HepG2 (cell line): ENCODE measurements around the gene ELAVL4. TPM values are rescaled to one million over a fixed set of nuclear protein-coding genes. Genes with fewer than 3 reads are reported as not detected.
A peak's percentile ranks its signal among the peaks of the same experiment; 100 is the strongest.

Experiments
- CHD2 ChIP-seq: IDR thresholded peaks from 2 replicates; pipeline ENCODE4 v1.6.1; 2011; ENCODE audit warnings: low read depth, low read length, improper control_type of control experiment
- CREB1 ChIP-seq, 2 experiments: fragments of 450-650 bp in 1 of 2; IDR thresholded peaks; 2 replicates each; pipeline ENCODE4 v1.6.1; 2016 to 2017; ENCODE audit warnings: control low read depth in 1 of 2, mild to moderate bottlenecking in 1 of 2, missing compliant biosample characterization in 1 of 2, missing genetic modification characterization in 1 of 2
- EP300 ChIP-seq, 3 experiments: sonication (generic) in 1 of 3; formaldehyde crosslinking in 1 of 3; IDR thresholded peaks; 2 replicates each; pipeline versions ENCODE4 v1.5.1 to v1.6.1; 2011 to 2020; ENCODE audit warnings: low read depth in 2 of 3, low read length in 2 of 3, borderline replicate concordance in 1 of 3, improper control_type of control experiment in 1 of 3, mild to moderate bottlenecking in 1 of 3, missing genetic modification reagents in 1 of 3, moderate library complexity in 1 of 3
- ETV5 ChIP-seq: IDR thresholded peaks from 2 replicates; pipeline ENCODE4 v1.6.1; 2018; ENCODE audit warnings: missing biosample characterization, missing genetic modification reagents, inconsistent platforms, borderline replicate concordance
- GATAD2A ChIP-seq: IDR thresholded peaks from 2 replicates; pipeline ENCODE4 v1.6.1; 2016
- KDM6A ChIP-seq: IDR thresholded peaks from 2 replicates; pipeline ENCODE4 v1.6.1; 2016; ENCODE audit warnings: low read depth
- NR2F2 ChIP-seq: IDR thresholded peaks from 2 replicates; pipeline ENCODE4 v1.6.1; 2012; ENCODE audit warnings: low read depth, inconsistent platforms, borderline replicate concordance
- PAF1 ChIP-seq: IDR thresholded peaks from 2 replicates; pipeline ENCODE4 v1.6.1; 2016; ENCODE audit warnings: missing genetic modification reagents, missing compliant biosample characterization
- PHF21A ChIP-seq: sonication (generic); formaldehyde crosslinking; IDR thresholded peaks from 2 replicates; pipeline ENCODE4 v1.5.0; 2020; ENCODE audit warnings: mild to moderate bottlenecking, missing genetic modification reagents
- SOX13 ChIP-seq, 3 experiments: fragments of 450-650 bp in 1 of 3; sonication (generic) in 1 of 3; formaldehyde crosslinking in 1 of 3; IDR thresholded peaks in 2 of 3; conservative IDR thresholded peaks in 1 of 3; 2 replicates each; pipeline versions ENCODE4 v1.5.0 to v1.6.1; 2016 to 2020; ENCODE audit warnings: antibody characterized with exemption in 1 of 3, mild to moderate bottlenecking in 1 of 3, missing compliant biosample characterization in 1 of 3, missing genetic modification reagents in 1 of 3, moderate library complexity in 1 of 3
- ZNF12 ChIP-seq: sonication (generic); formaldehyde crosslinking; IDR thresholded peaks from 2 replicates; pipeline ENCODE4 v1.5.0; 2020; ENCODE audit warnings: missing genetic modification reagents
- ZNF431 ChIP-seq: sonication (generic); formaldehyde crosslinking; IDR thresholded peaks from 2 replicates; pipeline ENCODE4 v1.9.0; 2022; ENCODE audit warnings: missing genetic modification reagents, low read depth, mild to moderate bottlenecking, borderline replicate concordance
- ZNF572 ChIP-seq: sonication (generic); formaldehyde crosslinking; IDR thresholded peaks from 2 replicates; pipeline ENCODE4 v1.5.1; 2020; ENCODE audit warnings: mild to moderate bottlenecking, missing genetic modification reagents
- ZNF703 ChIP-seq: sonication (generic); formaldehyde crosslinking; IDR thresholded peaks from 2 replicates; pipeline ENCODE4 v1.5.1; 2020; ENCODE audit warnings: missing genetic modification reagents, mild to moderate bottlenecking, moderate library complexity, borderline replicate concordance
- polyA plus RNA-seq, 8 experiments: library from polyadenylated mRNA; depleted of rRNA in 3 of 8; stranded (reverse) in 7 of 8; unstranded in 1 of 8; fragments of >200 nt; fragmentation: Illumina TruSeq in 4 of 8; extraction: Trizol in 4 of 8; gene quantifications; 2 replicates each; pipeline versions ENCODE4 v1.2.1 to v1.2.3, GENCODE V29; 2011 to 2016; ENCODE audit warnings: low read depth in 4 of 8, missing spikeins in 1 of 8, mixed read lengths in 1 of 8; ENCODE audit not compliant: insufficient read depth in 1 of 8
- total RNA-seq, 5 experiments: library from RNA; depleted of rRNA; stranded (reverse); fragments of >200 nt; fragmentation: Illumina TruSeq; extraction: Trizol; gene quantifications; 2 replicates each; pipeline ENCODE4 v1.2.3, GENCODE V29; 2016; ENCODE audit warnings: low read depth in 1 of 5
- TF ChIP-seq, protein P1 (sequence below): sonication (generic); formaldehyde crosslinking; IDR thresholded peaks from 2 replicates; pipeline ENCODE4 v1.4.0; 2020; ENCODE audit warnings: missing genetic modification reagents, borderline replicate concordance
- TF ChIP-seq, protein P2 (sequence below): sonication (generic); formaldehyde crosslinking; IDR thresholded peaks from 2 replicates; pipeline ENCODE4 v1.4.0; 2020; ENCODE audit warnings: missing genetic modification reagents
- TF ChIP-seq, protein P3 (sequence below): sonication (generic); formaldehyde crosslinking; IDR thresholded peaks from 2 replicates; pipeline ENCODE4 v1.9.0; 2021; ENCODE audit warnings: missing genetic modification reagents, borderline replicate concordance
- TF ChIP-seq, protein P4 (sequence below): IDR thresholded peaks from 2 replicates; pipeline ENCODE4 v1.6.1; 2012; ENCODE audit warnings: low read depth, low read length, improper control_type of control experiment

ELAVL4 gene
- total and polyA plus RNA-seq, 2 of the 13 experiments (the other 11 are each of a cell fraction or from before 2014, with no cell fraction given) = not detected

- TF ChIP-seq, protein P1, sequence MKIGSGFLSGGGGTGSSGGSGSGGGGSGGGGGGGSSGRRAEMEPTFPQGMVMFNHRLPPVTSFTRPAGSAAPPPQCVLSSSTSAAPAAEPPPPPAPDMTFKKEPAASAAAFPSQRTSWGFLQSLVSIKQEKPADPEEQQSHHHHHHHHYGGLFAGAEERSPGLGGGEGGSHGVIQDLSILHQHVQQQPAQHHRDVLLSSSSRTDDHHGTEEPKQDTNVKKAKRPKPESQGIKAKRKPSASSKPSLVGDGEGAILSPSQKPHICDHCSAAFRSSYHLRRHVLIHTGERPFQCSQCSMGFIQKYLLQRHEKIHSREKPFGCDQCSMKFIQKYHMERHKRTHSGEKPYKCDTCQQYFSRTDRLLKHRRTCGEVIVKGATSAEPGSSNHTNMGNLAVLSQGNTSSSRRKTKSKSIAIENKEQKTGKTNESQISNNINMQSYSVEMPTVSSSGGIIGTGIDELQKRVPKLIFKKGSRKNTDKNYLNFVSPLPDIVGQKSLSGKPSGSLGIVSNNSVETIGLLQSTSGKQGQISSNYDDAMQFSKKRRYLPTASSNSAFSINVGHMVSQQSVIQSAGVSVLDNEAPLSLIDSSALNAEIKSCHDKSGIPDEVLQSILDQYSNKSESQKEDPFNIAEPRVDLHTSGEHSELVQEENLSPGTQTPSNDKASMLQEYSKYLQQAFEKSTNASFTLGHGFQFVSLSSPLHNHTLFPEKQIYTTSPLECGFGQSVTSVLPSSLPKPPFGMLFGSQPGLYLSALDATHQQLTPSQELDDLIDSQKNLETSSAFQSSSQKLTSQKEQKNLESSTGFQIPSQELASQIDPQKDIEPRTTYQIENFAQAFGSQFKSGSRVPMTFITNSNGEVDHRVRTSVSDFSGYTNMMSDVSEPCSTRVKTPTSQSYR = peak; percentile 88
- TF ChIP-seq CREB1 (IDR thresholded peaks at IDR 0.05) = no peak
- peak; percentile 35; the same call in 1 of the 2 replicates for TF ChIP-seq CREB1 (CRISPR knock-in tag; IDR thresholded peaks at IDR 0.05)
- TF ChIP-seq ZNF703 (CRISPR knock-in tag) = no peak
- peak; percentile 67; the same call in 1 of the 2 replicates for TF ChIP-seq PHF21A
- TF ChIP-seq KDM6A (CRISPR knock-in tag) = 0 out of 2 replicates have a peak, but pooled peaks have one; percentile 38
- no peak for TF ChIP-seq ZNF572 (CRISPR knock-in tag)
- TF ChIP-seq EP300 (IDR thresholded peaks at IDR 0.05; ENCODE audit: low read depth in 2 of 2, low read length in 2 of 2) = peak in 1 of 2 experiments; percentile 28; a peak in 1 of 4 replicates
- TF ChIP-seq EP300 (CRISPR knock-in tag; IDR thresholded peaks at IDR 0.05; ENCODE audit: borderline replicate concordance) = no peak
- peak; percentile 53; the same call in 1 of the 2 replicates for TF ChIP-seq ZNF12
- TF ChIP-seq, protein P2, sequence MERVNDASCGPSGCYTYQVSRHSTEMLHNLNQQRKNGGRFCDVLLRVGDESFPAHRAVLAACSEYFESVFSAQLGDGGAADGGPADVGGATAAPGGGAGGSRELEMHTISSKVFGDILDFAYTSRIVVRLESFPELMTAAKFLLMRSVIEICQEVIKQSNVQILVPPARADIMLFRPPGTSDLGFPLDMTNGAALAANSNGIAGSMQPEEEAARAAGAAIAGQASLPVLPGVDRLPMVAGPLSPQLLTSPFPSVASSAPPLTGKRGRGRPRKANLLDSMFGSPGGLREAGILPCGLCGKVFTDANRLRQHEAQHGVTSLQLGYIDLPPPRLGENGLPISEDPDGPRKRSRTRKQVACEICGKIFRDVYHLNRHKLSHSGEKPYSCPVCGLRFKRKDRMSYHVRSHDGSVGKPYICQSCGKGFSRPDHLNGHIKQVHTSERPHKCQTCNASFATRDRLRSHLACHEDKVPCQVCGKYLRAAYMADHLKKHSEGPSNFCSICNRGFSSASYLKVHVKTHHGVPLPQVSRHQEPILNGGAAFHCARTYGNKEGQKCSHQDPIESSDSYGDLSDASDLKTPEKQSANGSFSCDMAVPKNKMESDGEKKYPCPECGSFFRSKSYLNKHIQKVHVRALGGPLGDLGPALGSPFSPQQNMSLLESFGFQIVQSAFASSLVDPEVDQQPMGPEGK (CRISPR knock-in tag) = peak; percentile 58
- TF ChIP-seq PAF1 (CRISPR knock-in tag) = no peak
- peak; percentile 72 for TF ChIP-seq ETV5
- TF ChIP-seq, protein P3, sequence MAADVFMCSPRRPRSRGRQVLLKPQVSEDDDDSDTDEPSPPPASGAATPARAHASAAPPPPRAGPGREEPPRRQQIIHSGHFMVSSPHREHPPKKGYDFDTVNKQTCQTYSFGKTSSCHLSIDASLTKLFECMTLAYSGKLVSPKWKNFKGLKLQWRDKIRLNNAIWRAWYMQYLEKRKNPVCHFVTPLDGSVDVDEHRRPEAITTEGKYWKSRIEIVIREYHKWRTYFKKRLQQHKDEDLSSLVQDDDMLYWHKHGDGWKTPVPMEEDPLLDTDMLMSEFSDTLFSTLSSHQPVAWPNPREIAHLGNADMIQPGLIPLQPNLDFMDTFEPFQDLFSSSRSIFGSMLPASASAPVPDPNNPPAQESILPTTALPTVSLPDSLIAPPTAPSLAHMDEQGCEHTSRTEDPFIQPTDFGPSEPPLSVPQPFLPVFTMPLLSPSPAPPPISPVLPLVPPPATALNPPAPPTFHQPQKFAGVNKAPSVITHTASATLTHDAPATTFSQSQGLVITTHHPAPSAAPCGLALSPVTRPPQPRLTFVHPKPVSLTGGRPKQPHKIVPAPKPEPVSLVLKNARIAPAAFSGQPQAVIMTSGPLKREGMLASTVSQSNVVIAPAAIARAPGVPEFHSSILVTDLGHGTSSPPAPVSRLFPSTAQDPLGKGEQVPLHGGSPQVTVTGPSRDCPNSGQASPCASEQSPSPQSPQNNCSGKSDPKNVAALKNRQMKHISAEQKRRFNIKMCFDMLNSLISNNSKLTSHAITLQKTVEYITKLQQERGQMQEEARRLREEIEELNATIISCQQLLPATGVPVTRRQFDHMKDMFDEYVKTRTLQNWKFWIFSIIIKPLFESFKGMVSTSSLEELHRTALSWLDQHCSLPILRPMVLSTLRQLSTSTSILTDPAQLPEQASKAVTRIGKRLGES = no peak
- TF ChIP-seq SOX13 (IDR thresholded peaks at IDR 0.05) = no peak
- TF ChIP-seq SOX13 (CRISPR knock-in tag; conservative IDR thresholded peaks at IDR 0.05 in 1 of 2, IDR thresholded peaks at IDR 0.05 in 1 of 2) = 0 out of 4 replicates have a peak, but pooled peaks of 1 of the 2 experiments have one; percentile 8
- TF ChIP-seq NR2F2 = no peak
- TF ChIP-seq, protein P4, sequence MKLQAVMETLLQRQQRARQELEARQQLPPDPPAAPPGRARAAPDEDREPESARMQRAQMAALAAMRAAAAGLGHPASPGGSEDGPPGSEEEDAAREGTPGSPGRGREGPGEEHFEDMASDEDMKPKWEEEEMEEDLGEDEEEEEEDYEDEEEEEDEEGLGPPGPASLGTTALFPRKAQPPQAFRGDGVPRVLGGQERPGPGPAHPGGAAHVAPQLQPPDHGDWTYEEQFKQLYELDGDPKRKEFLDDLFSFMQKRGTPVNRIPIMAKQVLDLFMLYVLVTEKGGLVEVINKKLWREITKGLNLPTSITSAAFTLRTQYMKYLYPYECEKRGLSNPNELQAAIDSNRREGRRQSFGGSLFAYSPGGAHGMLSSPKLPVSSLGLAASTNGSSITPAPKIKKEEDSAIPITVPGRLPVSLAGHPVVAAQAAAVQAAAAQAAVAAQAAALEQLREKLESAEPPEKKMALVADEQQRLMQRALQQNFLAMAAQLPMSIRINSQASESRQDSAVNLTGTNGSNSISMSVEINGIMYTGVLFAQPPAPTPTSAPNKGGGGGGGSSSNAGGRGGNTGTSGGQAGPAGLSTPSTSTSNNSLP = 0 out of 2 replicates have a peak, but pooled peaks have one; percentile 28
- TF ChIP-seq ZNF431 (CRISPR knock-in tag) = no peak
- TF ChIP-seq CHD2 = peak; percentile 36; the same call in 1 of the 2 replicates
- peak; percentile 37; the same call in 1 of the 2 replicates for TF ChIP-seq GATAD2A (CRISPR knock-in tag)
Measured at GRCh38 chr1:50214717-50215116, 106.0 kb downstream of the ELAVL4 start (continued).
